Cardiac muscle cell (in vitro differentiated cells and primary cell): ENCODE measurements around the gene PROKR1. TPM values are rescaled to one million over a fixed set of nuclear protein-coding genes. Genes with fewer than 3 reads are reported as not detected.

Source experiments
- DNase-seq, 2 donors: peaks; one replicate each; pipeline versions ENCODE4 v3.0.0 to v3.0.0-alpha.2; 2010 to 2017; ENCODE audit warnings: low read depth in 1 of 2, low spot score in 1 of 2
- H3K27ac ChIP-seq: fragments of 200-600 bp; sonication (generic); 2 replicates; pipeline ENCODE4 v1.5.1; 2016
- H3K27me3 ChIP-seq: fragments of 200-600 bp; sonication (generic); 2 replicates; pipeline ENCODE4 v1.6.0; 2016; ENCODE audit warnings: control low read depth
- H3K36me3 ChIP-seq: fragments of 200-600 bp; sonication (generic); 2 replicates; pipeline ENCODE4 v1.5.1; 2016; ENCODE audit warnings: control low read depth
- H3K4me1 ChIP-seq: fragments of 200-600 bp; sonication (generic); 2 replicates; pipeline ENCODE4 v1.8.1; 2017; ENCODE audit warnings: low read depth, mild to moderate bottlenecking, mixed run types
- H3K4me3 ChIP-seq: fragments of 200-600 bp; sonication (generic); 2 replicates; pipeline ENCODE4 v1.5.1; 2016; ENCODE audit warnings: mild to moderate bottlenecking
- H3K9me3 ChIP-seq: fragments of 200-600 bp; sonication (generic); 2 replicates; pipeline ENCODE4 v1.5.1; 2017; ENCODE audit warnings: low read depth, mild to moderate bottlenecking, control low read depth
- polyA plus RNA-seq: library from polyadenylated mRNA; unstranded; fragments of >200 nt; fragmentation: Nextera tagmentation; extraction: Ambion mirVana; gene quantifications from 2 replicates; pipeline ENCODE4 v1.2.1, GENCODE V29; 2016
- total RNA-seq: library from RNA; depleted of rRNA; stranded (reverse); fragments of >200 nt; gene quantifications from 2 replicates; pipeline ENCODE4 v1.2.3, GENCODE V29; 2016
- TF ChIP-seq, protein P1 (sequence below): IDR thresholded peaks from 2 replicates; pipeline ENCODE4 v1.5.1; 2012; ENCODE audit warnings: low read depth, mild to moderate bottlenecking, low read length

The PROKR1 gene
- total and polyA plus RNA-seq, 2 experiments from 2014 or later, result 0.06 TPM; not detected in 1

DNA sequence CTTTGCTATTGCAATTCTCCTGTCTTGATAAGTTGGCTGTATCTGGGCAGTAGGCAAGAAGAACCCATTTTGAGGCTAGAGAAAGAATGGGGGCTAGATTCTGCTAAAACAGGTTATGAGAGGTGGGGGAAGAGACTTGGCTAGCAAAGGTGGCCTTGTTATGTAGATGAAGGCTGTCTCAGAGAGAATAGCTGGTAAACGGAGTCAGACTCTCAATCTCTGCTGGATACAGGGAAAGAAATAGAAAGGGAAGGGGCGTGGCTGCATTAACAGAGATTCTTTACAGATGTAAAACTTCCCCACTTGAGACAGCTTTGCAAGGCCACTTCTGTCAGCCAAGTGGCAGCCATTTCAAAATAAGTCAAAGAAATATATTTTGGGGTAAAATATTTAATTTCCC is 53.2 kb downstream of the PROKR1 start:
- H3K27me3 ChIP-seq, result no peaks in the 10 kb centered on the region
- no peaks in the 10 kb centered on the region for H3K9me3 ChIP-seq
- H3K4me3 ChIP-seq, result no peak overlapping the region
- TF ChIP-seq, protein P1, sequence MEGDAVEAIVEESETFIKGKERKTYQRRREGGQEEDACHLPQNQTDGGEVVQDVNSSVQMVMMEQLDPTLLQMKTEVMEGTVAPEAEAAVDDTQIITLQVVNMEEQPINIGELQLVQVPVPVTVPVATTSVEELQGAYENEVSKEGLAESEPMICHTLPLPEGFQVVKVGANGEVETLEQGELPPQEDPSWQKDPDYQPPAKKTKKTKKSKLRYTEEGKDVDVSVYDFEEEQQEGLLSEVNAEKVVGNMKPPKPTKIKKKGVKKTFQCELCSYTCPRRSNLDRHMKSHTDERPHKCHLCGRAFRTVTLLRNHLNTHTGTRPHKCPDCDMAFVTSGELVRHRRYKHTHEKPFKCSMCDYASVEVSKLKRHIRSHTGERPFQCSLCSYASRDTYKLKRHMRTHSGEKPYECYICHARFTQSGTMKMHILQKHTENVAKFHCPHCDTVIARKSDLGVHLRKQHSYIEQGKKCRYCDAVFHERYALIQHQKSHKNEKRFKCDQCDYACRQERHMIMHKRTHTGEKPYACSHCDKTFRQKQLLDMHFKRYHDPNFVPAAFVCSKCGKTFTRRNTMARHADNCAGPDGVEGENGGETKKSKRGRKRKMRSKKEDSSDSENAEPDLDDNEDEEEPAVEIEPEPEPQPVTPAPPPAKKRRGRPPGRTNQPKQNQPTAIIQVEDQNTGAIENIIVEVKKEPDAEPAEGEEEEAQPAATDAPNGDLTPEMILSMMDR, result no peak
- H3K27ac ChIP-seq, result no peak overlapping the region
- H3K36me3 ChIP-seq, result no peaks in the 10 kb centered on the region
- DNase-seq, result no peak
- no peaks in the 10 kb centered on the region for H3K4me1 ChIP-seq

DNA sequence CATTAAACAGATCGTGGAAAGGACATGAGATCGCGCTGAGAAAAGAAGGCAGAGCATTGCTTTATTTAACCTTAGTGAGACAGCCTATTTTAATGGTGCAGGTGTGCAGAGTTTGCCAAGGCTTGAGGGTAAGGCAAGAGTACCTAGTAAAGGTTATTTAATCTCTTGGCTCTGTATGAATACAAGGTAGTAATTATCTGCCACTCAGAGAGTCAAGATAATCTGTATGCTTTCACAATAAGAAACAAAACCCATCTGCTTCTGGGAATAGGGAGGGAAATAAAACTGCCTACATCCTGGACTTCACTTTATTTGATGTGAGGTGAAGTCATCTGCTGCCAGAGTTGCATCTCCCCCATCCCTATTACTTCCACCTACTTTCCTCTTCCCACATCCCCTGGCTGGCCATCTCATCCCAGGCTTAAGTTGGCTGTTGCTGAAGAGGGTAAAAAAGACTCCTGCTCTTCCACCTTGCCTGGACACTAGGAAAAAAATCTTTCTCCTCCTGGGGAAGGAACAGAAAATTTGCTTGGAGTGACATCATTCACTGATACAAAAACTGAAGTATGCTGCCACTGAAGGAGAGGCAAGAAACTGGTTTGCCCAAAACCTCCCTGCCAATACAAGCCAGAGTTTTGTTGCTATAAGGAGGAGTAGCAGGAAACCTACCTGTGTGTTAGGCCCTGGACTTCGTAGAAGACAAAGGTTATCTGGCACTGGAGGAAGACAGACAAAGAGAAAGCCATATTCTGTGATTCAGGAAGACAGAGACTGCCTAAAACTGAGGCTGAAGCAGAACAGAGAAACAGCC is 55.4 kb downstream of the PROKR1 start:
- no peaks in the 10 kb centered on the region for H3K4me1 ChIP-seq

DNA sequence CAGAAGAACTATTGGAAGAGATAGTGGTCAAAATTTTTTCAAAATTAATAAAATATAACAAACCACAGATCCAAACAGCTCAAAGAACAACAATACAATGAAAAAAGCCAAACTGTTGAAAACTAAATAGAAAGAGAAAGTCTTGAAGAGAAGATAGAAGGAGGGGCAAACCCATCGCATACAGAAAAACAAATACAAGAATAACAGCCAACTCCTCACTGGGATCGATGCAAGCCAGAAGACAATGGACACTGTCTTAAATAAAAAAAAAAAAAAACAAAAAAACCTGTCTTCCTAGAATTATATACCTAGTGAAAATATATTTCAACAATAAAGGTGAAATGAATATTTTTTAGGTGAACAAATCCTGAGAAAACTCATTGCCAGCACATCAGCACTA is 57.2 kb downstream of the PROKR1 start:
- no peak overlapping the region for H3K27ac ChIP-seq
- H3K27me3 ChIP-seq, result no peaks in the 10 kb centered on the region
- no peaks in the 10 kb centered on the region for H3K36me3 ChIP-seq
- DNase-seq, result no peak
- TF ChIP-seq, protein P1, result no peak
- no peaks in the 10 kb centered on the region for H3K4me1 ChIP-seq
- H3K4me3 ChIP-seq, result no peak overlapping the region
- H3K9me3 ChIP-seq, result no peaks in the 10 kb centered on the region

More for the DNA sequence above, 55.4 kb downstream of the PROKR1 start:
- Histone ChIP-seq H3K27me3 (no peaks in the 10 kb centered on the region), H3K9me3 (no peaks in the 10 kb centered on the region), H3K36me3 (no peaks in the 10 kb centered on the region), H3K4me3 (no peak overlapping the region), H3K27ac (no peak overlapping the region)
- DNase-seq, result no peak
- TF ChIP-seq, protein P1, result no peak

DNA sequence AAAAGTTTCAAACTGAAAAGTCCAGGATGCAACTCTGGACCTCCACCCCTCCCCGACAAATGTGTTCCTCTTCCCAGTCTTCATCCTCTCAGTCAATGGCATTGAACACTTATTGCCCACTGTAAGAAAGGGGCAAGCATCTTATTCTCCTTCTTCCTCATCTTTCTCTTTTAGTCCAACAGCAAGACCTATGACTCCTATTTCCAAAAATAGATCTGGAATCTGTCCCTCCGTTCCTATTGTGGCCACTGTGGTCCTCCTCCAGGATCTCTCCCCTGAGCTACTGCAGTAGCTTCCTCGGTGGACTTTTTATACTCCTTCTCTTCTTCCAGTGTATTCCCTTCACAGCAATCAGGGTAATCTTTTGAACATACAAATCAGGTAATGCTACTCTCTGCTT is 63.3 kb downstream of the PROKR1 start:
- no peak overlapping the region for H3K4me3 ChIP-seq
- TF ChIP-seq, protein P1, result no peak
- no peak overlapping the region for H3K27ac ChIP-seq
- H3K4me1 ChIP-seq, result no peaks in the 10 kb centered on the region
- no peaks in the 10 kb centered on the region for H3K36me3 ChIP-seq
- no peak for DNase-seq
- no peaks in the 10 kb centered on the region for H3K9me3 ChIP-seq
- no peaks in the 10 kb centered on the region for H3K27me3 ChIP-seq

Other genes starting within 250 kb of the PROKR1 start
- gene FBXO48, start 176.3 kb upstream of the PROKR1 start, total RNA-seq, result 0.46 and 0.66 TPM in 2 replicates
- 0.50 and 1.3 TPM in 2 replicates for gene FBXO48, start 176.3 kb upstream of the PROKR1 start, polyA plus RNA-seq
- 4.3 and 5.9 TPM in 2 replicates for gene APLF, start 176.0 kb upstream of the PROKR1 start, total RNA-seq
- 3.1 and 5.3 TPM in 2 replicates for gene APLF, start 176.0 kb upstream of the PROKR1 start, polyA plus RNA-seq
- 3.0 and 7.7 TPM in 2 replicates for gene ARHGAP25, start 91.2 kb downstream of the PROKR1 start, total RNA-seq
- gene ARHGAP25, start 91.2 kb downstream of the PROKR1 start, polyA plus RNA-seq, result 3.9 and 7.8 TPM in 2 replicates
- gene BMP10, start 227.8 kb downstream of the PROKR1 start, total RNA-seq, result 0.46 and 0.95 TPM in 2 replicates
- 0.35 and 1.2 TPM in 2 replicates for gene BMP10, start 227.8 kb downstream of the PROKR1 start, polyA plus RNA-seq